Sigmoid colon (tissue), 7 donors: ENCODE measurements around the gene XIAP. TPM values are rescaled to one million over a fixed set of nuclear protein-coding genes. Genes with fewer than 3 reads are reported as not detected.

Experiments
- DNase-seq: peaks from one replicate; pipeline ENCODE4 v3.0.0-alpha.2; 2019
- H3K27ac ChIP-seq, 4 donors: fragments of 200-600 bp; sonication (generic); one replicate each; pipeline ENCODE4 v1.5.1; 2016 to 2019; ENCODE audit warnings: mild to moderate bottlenecking in 1 of 4
- H3K27me3 ChIP-seq, 3 donors: fragments of 200-600 bp; sonication (generic); one replicate each; pipeline ENCODE4 v1.5.1; 2019; ENCODE audit warnings: mild to moderate bottlenecking in 1 of 3
- H3K36me3 ChIP-seq, 4 donors: fragments of 200-600 bp; sonication (generic); one replicate each; pipeline ENCODE4 v1.5.1; 2016 to 2019
- H3K4me1 ChIP-seq, 4 donors: fragments of 200-600 bp; sonication (generic); one replicate each; pipeline ENCODE4 v1.5.1; 2017 to 2019
- H3K4me3 ChIP-seq, 4 donors: fragments of 200-600 bp; sonication (generic); one replicate each; pipeline ENCODE4 v1.5.1; 2017 to 2019; ENCODE audit warnings: mild to moderate bottlenecking in 2 of 4, moderate library complexity in 1 of 4
- H3K9me3 ChIP-seq, 4 donors: fragments of 200-600 bp in 3 of 4; sonication (generic) in 3 of 4; one replicate each; pipeline versions ENCODE4 v1.5.1 to v1.6.1; 2013 to 2019
- CTCF ChIP-seq, 4 experiments: fragments of 450-650 bp in 3 of 4; fragments of 200-600 bp in 1 of 4; IDR thresholded peaks; one replicate each; pipeline ENCODE4 v1.5.1; 2016 to 2019; ENCODE audit warnings: antibody characterized with exemption in 4 of 4, mild to moderate bottlenecking in 3 of 4, moderate library complexity in 2 of 4
- EP300 ChIP-seq, 4 donors: sonication (generic); formaldehyde crosslinking; IDR thresholded peaks; one replicate each; pipeline ENCODE4 v1.6.1; 2017; ENCODE audit warnings: antibody characterized with exemption in 4 of 4
- POLR2A ChIP-seq, 2 donors: fragments of 450-650 bp; IDR thresholded peaks; one replicate each; pipeline ENCODE4 v1.6.1; 2016; ENCODE audit warnings: antibody characterized with exemption in 2 of 2, mild to moderate bottlenecking in 2 of 2, moderate library complexity in 2 of 2
- POLR2AphosphoS5 ChIP-seq, 4 donors: sonication (generic); formaldehyde crosslinking; IDR thresholded peaks; one replicate each; pipeline ENCODE4 v1.6.1; 2017; ENCODE audit warnings: antibody characterized with exemption in 4 of 4
- WGBS, 2 donors: extraction: QIAGEN DNeasy Blood & Tissue Kit; methylation state at CpG; one replicate each; pipeline ENCODE4 v1.1.7; 2013; 5-methylcytosine and 5-hydroxymethylcytosine counted together
- intact Hi-C: fragments of 100-400 bp; cut with DNase I; formaldehyde crosslinking; loops from one replicate; pipeline ENCODE4 v1.15.1; 2023
- polyA plus RNA-seq, 3 donors: library from polyadenylated mRNA; stranded (reverse); fragments of 200-250 nt; gene quantifications; one replicate each; pipeline ENCODE4 v1.2.3, GENCODE V29; 2013
- total RNA-seq, 4 donors: library from RNA; depleted of rRNA; stranded (reverse); fragments of >200 nt; gene quantifications; one replicate each; pipeline ENCODE4 v1.1.0, GENCODE V29; 2016
- donor health status: healthy with polysubstance abuse.
- donor health status: Bipolar disorder and iron deficiency.
- donor health status: healthy.

Gene XIAP
- total and polyA plus RNA-seq, 7 donors: 19.2 to 42.1 (median 28.3) TPM

DNA sequence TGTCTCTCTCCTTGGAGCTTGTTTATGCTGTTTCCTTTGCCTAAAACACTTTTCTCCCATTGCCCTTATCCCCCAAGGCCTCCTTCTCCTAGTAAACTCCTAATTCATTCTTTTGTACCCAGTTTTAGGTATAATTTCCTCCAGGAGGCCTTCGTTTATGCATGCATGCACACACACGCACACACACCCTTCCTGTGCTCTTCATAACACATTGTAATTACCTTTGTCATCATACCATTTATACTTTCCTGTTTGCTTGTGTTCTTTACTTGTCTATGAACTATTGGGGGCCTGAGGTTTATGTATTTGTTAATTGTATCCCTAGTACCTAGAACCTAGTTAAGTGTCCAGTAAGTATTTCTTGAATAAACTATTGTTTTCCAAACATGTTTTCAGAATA lies 45.5 kb downstream of the XIAP start:
- intact Hi-C loops: no loop called here
- no peaks in the 10 kb centered on the region for H3K9me3 ChIP-seq
- WGBS, 2 donors: 13 to 37% methylated on average over 2 of the region's 2 CpGs

GRCh38 chrX:123906557-123907316 lies 46.9 kb downstream of the XIAP start:
- H3K4me3 ChIP-seq: no peak overlapping the region
- TF ChIP-seq POLR2A (IDR thresholded peaks at IDR 0.05): no peak
- no peak for TF ChIP-seq EP300 (IDR thresholded peaks at IDR 0.05)
- TF ChIP-seq CTCF (IDR thresholded peaks at IDR 0.05): no peak
- no peak for TF ChIP-seq POLR2AphosphoS5 (IDR thresholded peaks at IDR 0.05)
- H3K36me3 ChIP-seq: peaks cover 0 to 17% (median 0%) of the 10 kb centered on the region in 4 donors
- DNase-seq: no peak
- WGBS, 2 donors: 27 to 64% methylated on average over 8 of the region's 8 CpGs
- H3K4me1 ChIP-seq: no peaks in the 10 kb centered on the region
- no peak overlapping the region for H3K27ac ChIP-seq
- H3K27me3 ChIP-seq: no peaks in the 10 kb centered on the region
- intact Hi-C loops: no loop called here
- no peaks in the 10 kb centered on the region for H3K9me3 ChIP-seq

More for the DNA sequence above, 45.5 kb downstream of the XIAP start:
- Histone ChIP-seq H3K27ac (no peak overlapping the region), H3K27me3 (no peaks in the 10 kb centered on the region), H3K4me3 (no peak overlapping the region), H3K36me3 (peaks cover 0 to 31% (median under 1%) of the 10 kb centered on the region in 4 donors), H3K4me1 (no peaks in the 10 kb centered on the region)
- TF ChIP-seq POLR2AphosphoS5 (IDR thresholded peaks at IDR 0.05): no peak
- no peak for TF ChIP-seq EP300 (IDR thresholded peaks at IDR 0.05)
- no peak for TF ChIP-seq POLR2A (IDR thresholded peaks at IDR 0.05)
- TF ChIP-seq CTCF (IDR thresholded peaks at IDR 0.05): no peak
- DNase-seq: no peak

GRCh38 chrX:123909523-123909922 lies 49.7 kb downstream of the XIAP start:
- TF ChIP-seq EP300 (IDR thresholded peaks at IDR 0.05): no peak
- no peak for TF ChIP-seq CTCF (IDR thresholded peaks at IDR 0.05)
- no peak for TF ChIP-seq POLR2A (IDR thresholded peaks at IDR 0.05)
- TF ChIP-seq POLR2AphosphoS5 (IDR thresholded peaks at IDR 0.05): no peak
- no peak for DNase-seq
- Histone ChIP-seq H3K4me3 (no peak overlapping the region), H3K36me3 (no peaks in the 10 kb centered on the region), H3K27me3 (no peaks in the 10 kb centered on the region), H3K9me3 (no peaks in the 10 kb centered on the region), H3K4me1 (no peaks in the 10 kb centered on the region), H3K27ac (no peak overlapping the region)
- 91 to 92% methylated on average over 4 of the region's 4 CpGs for WGBS, 2 donors
- intact Hi-C loops: no loop called here

DNA sequence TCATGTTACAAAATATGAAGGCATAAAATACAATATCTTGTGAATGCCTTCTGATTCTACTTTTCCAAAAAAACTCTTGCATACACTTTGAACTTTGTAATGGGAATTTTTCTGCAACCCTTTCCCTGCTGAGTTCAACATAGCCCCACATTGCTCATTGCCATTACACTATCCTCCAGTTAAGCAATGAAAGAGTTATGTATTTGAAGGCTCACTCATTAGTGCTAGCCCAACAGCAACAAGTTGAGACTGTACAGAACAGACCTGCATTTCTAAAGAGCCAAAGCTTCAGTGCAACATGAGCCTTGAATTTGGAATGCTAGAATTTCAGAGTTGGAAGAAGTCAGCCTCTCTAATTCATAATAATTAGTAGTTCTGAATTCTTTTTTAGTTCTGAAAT lies 57.2 kb downstream of the XIAP start:
- no peaks in the 10 kb centered on the region for H3K36me3 ChIP-seq
- no peak overlapping the region for H3K4me3 ChIP-seq
- no peak for DNase-seq
- intact Hi-C loops: no loop called here
- H3K27ac ChIP-seq: no peak overlapping the region
- no peaks in the 10 kb centered on the region for H3K9me3 ChIP-seq
- H3K4me1 ChIP-seq: no peaks in the 10 kb centered on the region
- TF ChIP-seq EP300 (IDR thresholded peaks at IDR 0.05) (no peak), POLR2A (IDR thresholded peaks at IDR 0.05) (no peak), CTCF (IDR thresholded peaks at IDR 0.05) (no peak), POLR2AphosphoS5 (IDR thresholded peaks at IDR 0.05) (no peak)
- no peaks in the 10 kb centered on the region for H3K27me3 ChIP-seq
